Stomach (tissue), 9 donors: ENCODE results near the gene R3HDM4. TPM values are rescaled to one million over a fixed set of nuclear protein-coding genes. Genes with fewer than 3 reads are reported as not detected.
A peak's percentile ranks its signal among the peaks of the same experiment; 100 is the strongest.

ENCODE experiments used
- DNase-seq, 2 donors: peaks; one replicate each; pipeline versions ENCODE4 v3.0.0 to v3.0.0-alpha.2; 2013 to 2019
- H3K27ac ChIP-seq, 5 donors: fragments of 200-600 bp in 4 of 5; sonication (generic) in 4 of 5; one replicate each; pipeline ENCODE4 v1.5.1; 2013 to 2019; ENCODE audit warnings: mild to moderate bottlenecking in 1 of 5, moderate library complexity in 1 of 5
- H3K27me3 ChIP-seq, 3 donors: fragments of 200-600 bp; sonication (generic); one replicate each; pipeline ENCODE4 v1.5.1; 2017 to 2019; ENCODE audit warnings: mixed run types in 1 of 3
- H3K36me3 ChIP-seq, 4 donors: fragments of 200-600 bp; sonication (generic); 1 replicate in 3 of 4; 2 replicates in 1 of 4; pipeline ENCODE4 v1.5.1; 2016 to 2019
- H3K4me1 ChIP-seq, 4 donors: fragments of 200-600 bp; sonication (generic); one replicate each; pipeline ENCODE4 v1.5.1; 2016 to 2019
- H3K4me3 ChIP-seq, 4 donors: fragments of 200-600 bp; sonication (generic) in 3 of 4; one replicate each; pipeline ENCODE4 v1.5.1; 2016 to 2019; ENCODE audit warnings: mild to moderate bottlenecking in 1 of 4
- H3K9me3 ChIP-seq, 4 donors: fragments of 200-600 bp; sonication (generic); one replicate each; pipeline ENCODE4 v1.5.1; 2016 to 2019
- EP300 ChIP-seq: sonication (generic); formaldehyde crosslinking; IDR thresholded peaks from one replicate; pipeline ENCODE4 v1.6.1; 2017; ENCODE audit warnings: antibody characterized with exemption
- POLR2A ChIP-seq, 4 donors: fragments of 450-650 bp; IDR thresholded peaks; one replicate each; pipeline ENCODE4 v1.6.1; 2016; ENCODE audit warnings: antibody characterized with exemption in 4 of 4, control low read depth in 2 of 4, mild to moderate bottlenecking in 1 of 4, moderate library complexity in 1 of 4
- POLR2AphosphoS5 ChIP-seq, 3 donors: sonication (generic); formaldehyde crosslinking; IDR thresholded peaks; one replicate each; pipeline ENCODE4 v1.6.1; 2016; ENCODE audit warnings: antibody characterized with exemption in 3 of 3
- WGBS, 5 donors: extraction: QIAGEN DNeasy Blood & Tissue Kit in 3 of 5; methylation state at CpG; one replicate each; pipeline versions ENCODE4 v1.1.5 to v1.1.7; 2013 to 2018; 5-methylcytosine and 5-hydroxymethylcytosine counted together
- intact Hi-C: fragments of 100-400 bp; cut with DNase I; formaldehyde crosslinking; loops from one replicate; pipeline ENCODE4 v1.15.1; 2023; ENCODE audit warnings: low total_unique reads
- polyA plus RNA-seq, 3 donors: library from polyadenylated mRNA; stranded (reverse); fragments of 200-250 nt; gene quantifications; one replicate each; pipeline ENCODE4 v1.2.3, GENCODE V29; 2013
- small RNA-seq, 4 donors: library from RNA; depleted of rRNA; stranded (forward); fragments of <200 nt; gene quantifications; one replicate each; pipeline ENCODE3, GENCODE V24; 2016
- total RNA-seq, 5 donors: library from RNA; depleted of rRNA; stranded (reverse); fragments of >200 nt; gene quantifications; one replicate each; pipeline versions ENCODE4 v1.1.0 to v1.2.3, GENCODE V29; 2014 to 2016
- TF ChIP-seq, protein P1 (sequence below), 7 experiments: fragments of 450-650 bp in 4 of 7; fragments of 200-600 bp in 3 of 7; sonication (generic) in 3 of 7; IDR thresholded peaks; one replicate each; pipeline ENCODE4 v1.5.1; 2016 to 2019; ENCODE audit warnings: antibody characterized with exemption in 7 of 7, control low read depth in 2 of 7, mild to moderate bottlenecking in 1 of 7
- donor health status: healthy with polysubstance abuse.
- donor health status: Bipolar disorder and iron deficiency.
- donor health status: healthy.

R3HDM4 gene
- total and polyA plus RNA-seq, 8 donors: 5.8 to 63.8 (median 48.4) TPM

DNA sequence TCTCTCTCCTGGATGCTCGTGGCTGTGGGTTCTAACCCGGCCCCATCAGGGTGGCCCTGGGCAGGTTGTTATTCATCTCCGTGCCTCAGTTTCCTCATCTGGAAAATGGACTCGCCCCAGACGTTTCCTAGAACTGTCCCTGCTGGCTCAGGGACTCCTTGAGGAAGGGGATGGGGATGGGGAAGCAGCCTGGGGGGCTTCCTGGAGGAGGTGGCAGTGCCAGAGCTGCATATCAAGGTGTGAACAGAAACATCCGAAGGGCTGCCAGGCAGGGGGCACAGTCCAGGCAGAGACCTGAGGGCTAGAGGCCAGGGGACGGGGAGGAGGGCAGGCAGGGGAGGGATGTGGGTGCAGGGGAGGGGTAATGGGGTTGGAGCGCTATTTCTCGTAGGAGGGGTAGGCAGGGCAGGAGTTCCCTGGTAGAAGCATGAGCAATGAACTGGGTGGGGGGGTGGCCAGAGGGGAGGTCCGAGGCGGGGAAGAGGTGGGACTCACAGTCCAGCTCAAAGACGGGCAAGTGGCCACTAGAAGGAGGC lies 64.6 kb downstream of the R3HDM4 start:
- H3K4me3 ChIP-seq: no peak overlapping the region
- no peaks in the 10 kb centered on the region for H3K9me3 ChIP-seq
- whole genome bisulfite sequencing, 5 donors: 35 to 40% (median 38%) methylated on average over 8 to 12 of the region's 12 CpGs
- no peaks in the 10 kb centered on the region for H3K36me3 ChIP-seq
- peak overlapping the region in 1 of 5 donors; percentile 71 for H3K27ac ChIP-seq
- DNase-seq: no peak
- intact Hi-C loops: no loop called here
- H3K27me3 ChIP-seq: peaks cover 13 to 86% (median 56%) of the 10 kb centered on the region in 3 donors
- peaks cover 19 to 52% (median 36%) of the 10 kb centered on the region in 4 donors for H3K4me1 ChIP-seq
- TF ChIP-seq EP300 (no peak), POLR2A (IDR thresholded peaks at IDR 0.05) (no peak), POLR2AphosphoS5 (IDR thresholded peaks at IDR 0.05) (no peak)
- TF ChIP-seq, protein P1, sequence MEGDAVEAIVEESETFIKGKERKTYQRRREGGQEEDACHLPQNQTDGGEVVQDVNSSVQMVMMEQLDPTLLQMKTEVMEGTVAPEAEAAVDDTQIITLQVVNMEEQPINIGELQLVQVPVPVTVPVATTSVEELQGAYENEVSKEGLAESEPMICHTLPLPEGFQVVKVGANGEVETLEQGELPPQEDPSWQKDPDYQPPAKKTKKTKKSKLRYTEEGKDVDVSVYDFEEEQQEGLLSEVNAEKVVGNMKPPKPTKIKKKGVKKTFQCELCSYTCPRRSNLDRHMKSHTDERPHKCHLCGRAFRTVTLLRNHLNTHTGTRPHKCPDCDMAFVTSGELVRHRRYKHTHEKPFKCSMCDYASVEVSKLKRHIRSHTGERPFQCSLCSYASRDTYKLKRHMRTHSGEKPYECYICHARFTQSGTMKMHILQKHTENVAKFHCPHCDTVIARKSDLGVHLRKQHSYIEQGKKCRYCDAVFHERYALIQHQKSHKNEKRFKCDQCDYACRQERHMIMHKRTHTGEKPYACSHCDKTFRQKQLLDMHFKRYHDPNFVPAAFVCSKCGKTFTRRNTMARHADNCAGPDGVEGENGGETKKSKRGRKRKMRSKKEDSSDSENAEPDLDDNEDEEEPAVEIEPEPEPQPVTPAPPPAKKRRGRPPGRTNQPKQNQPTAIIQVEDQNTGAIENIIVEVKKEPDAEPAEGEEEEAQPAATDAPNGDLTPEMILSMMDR (IDR thresholded peaks at IDR 0.05): no peak

Small RNA genes within 50 kb of the gene (small RNA-seq; reads per million reads assigned to genes)
- 0 reads per million in 4 donors for gene RNU6-9

Other genes starting within 250 kb of the R3HDM4 start
- 100 to 1,000 TPM in 1 of 5 donors, 10 to 100 TPM in 4; 12.3 to 136 (median 62.9) TPM for gene FSTL3, start 236.8 kb downstream of the R3HDM4 start, total RNA-seq
- 10 to 100 TPM; 12.5 to 32.8 (median 20.7) TPM for gene FSTL3, start 236.8 kb downstream of the R3HDM4 start, polyA plus RNA-seq
- gene PRSS57, start 217.8 kb downstream of the R3HDM4 start, total RNA-seq: not detected
- not detected for gene PRSS57, start 217.8 kb downstream of the R3HDM4 start, polyA plus RNA-seq
- 10 to 100 TPM; 12.1 to 88.9 (median 17.5) TPM for gene PALM, start 204.3 kb downstream of the R3HDM4 start, total RNA-seq
- gene PALM, start 204.3 kb downstream of the R3HDM4 start, polyA plus RNA-seq: 10 to 100 TPM in 2 of 3 donors, 1 to 10 TPM in 1; 9.8 to 14.8 (median 12.0) TPM
- gene MISP, start 162.1 kb downstream of the R3HDM4 start, total RNA-seq: 100 to 1,000 TPM in 1 of 5 donors, 10 to 100 TPM in 3, 1 to 10 TPM in 1; 5.3 to 149 (median 27.7) TPM
- gene MISP, start 162.1 kb downstream of the R3HDM4 start, polyA plus RNA-seq: 10 to 100 TPM in 2 of 3 donors, 1 to 10 TPM in 1; 2.1 to 12.9 (median 12.5) TPM
- gene PTBP1, start 115.8 kb downstream of the R3HDM4 start, total RNA-seq: 100 to 1,000 TPM in 4 of 5 donors, 10 to 100 TPM in 1; 92.9 to 539 (median 173) TPM
- 10 to 100 TPM; 74.8 to 80.9 (median 74.8) TPM for gene PTBP1, start 115.8 kb downstream of the R3HDM4 start, polyA plus RNA-seq
- gene PLPPR3, start 91.3 kb downstream of the R3HDM4 start, total RNA-seq: under 1 TPM in 1 of 5 donors, not detected in 4; 0.55 TPM
- gene PLPPR3, start 91.3 kb downstream of the R3HDM4 start, polyA plus RNA-seq: under 1 TPM in 1 of 3 donors, not detected in 2; 0.46 TPM
- under 1 TPM in 1 of 5 donors, not detected in 4; 0.55 TPM for gene AZU1, start 85.4 kb downstream of the R3HDM4 start, total RNA-seq
- 1 to 10 TPM in 1 of 3 donors, under 1 TPM in 2; 0.53 to 1.5 (median 1.00) TPM for gene AZU1, start 85.4 kb downstream of the R3HDM4 start, polyA plus RNA-seq
- 1 to 10 TPM in 1 of 5 donors, not detected in 4; 2.6 TPM for gene PRTN3, start 72.2 kb downstream of the R3HDM4 start, total RNA-seq
- gene PRTN3, start 72.2 kb downstream of the R3HDM4 start, polyA plus RNA-seq: under 1 TPM in 1 of 3 donors, not detected in 2; 0.15 TPM
- 10 to 100 TPM in 1 of 5 donors, 1 to 10 TPM in 1, not detected in 3; 2.9 to 10.5 TPM for gene ELANE, start 60.9 kb downstream of the R3HDM4 start, total RNA-seq
- 1 to 10 TPM in 2 of 3 donors, not detected in 1; 1.1 to 3.4 TPM for gene ELANE, start 60.9 kb downstream of the R3HDM4 start, polyA plus RNA-seq
- 1,000 to 10,000 TPM in 1 of 5 donors, 100 to 1,000 TPM in 3, 10 to 100 TPM in 1; 36.6 to 1,275 (median 118) TPM for gene CFD, start 53.6 kb downstream of the R3HDM4 start, total RNA-seq
- gene CFD, start 53.6 kb downstream of the R3HDM4 start, polyA plus RNA-seq: 100 to 1,000 TPM in 2 of 3 donors, 10 to 100 TPM in 1; 48.7 to 204 (median 140) TPM
- 100 to 1,000 TPM in 2 of 5 donors, 10 to 100 TPM in 3; 16.7 to 126 (median 82.1) TPM for gene MED16, start 20.0 kb downstream of the R3HDM4 start, total RNA-seq
- 10 to 100 TPM; 49.0 to 74.0 (median 54.7) TPM for gene MED16, start 20.0 kb downstream of the R3HDM4 start, polyA plus RNA-seq
- not detected for gene RNU6-9, start 19.7 kb downstream of the R3HDM4 start, total RNA-seq
- gene RNU6-9, start 19.7 kb downstream of the R3HDM4 start, polyA plus RNA-seq: not detected
- not detected for gene KISS1R, start 4.1 kb upstream of the R3HDM4 start, total RNA-seq
- not detected for gene KISS1R, start 4.1 kb upstream of the R3HDM4 start, polyA plus RNA-seq
- 10 to 100 TPM in 2 of 5 donors, 1 to 10 TPM in 2, not detected in 1; 1.8 to 23.5 (median 8.6) TPM for gene ARID3A, start 12.8 kb upstream of the R3HDM4 start, total RNA-seq
- gene ARID3A, start 12.8 kb upstream of the R3HDM4 start, polyA plus RNA-seq: 1 to 10 TPM; 1.1 to 4.3 (median 2.1) TPM
- gene WDR18, start 71.1 kb upstream of the R3HDM4 start, total RNA-seq: 100 to 1,000 TPM in 2 of 5 donors, 10 to 100 TPM in 3; 19.1 to 410 (median 67.7) TPM
- 10 to 100 TPM; 44.4 to 81.3 (median 51.9) TPM for gene WDR18, start 71.1 kb upstream of the R3HDM4 start, polyA plus RNA-seq
- not detected for gene GRIN3B, start 87.2 kb upstream of the R3HDM4 start, total RNA-seq
- gene GRIN3B, start 87.2 kb upstream of the R3HDM4 start, polyA plus RNA-seq: under 1 TPM in 1 of 3 donors, not detected in 2; 0.03 TPM
- 100 to 1,000 TPM in 4 of 5 donors, 10 to 100 TPM in 1; 59.7 to 536 (median 338) TPM for gene TMEM259, start 107.9 kb upstream of the R3HDM4 start, total RNA-seq
- 100 to 1,000 TPM in 1 of 3 donors, 10 to 100 TPM in 2; 60.5 to 199 (median 89.2) TPM for gene TMEM259, start 107.9 kb upstream of the R3HDM4 start, polyA plus RNA-seq
- not detected for gene RNU6-2, start 108.3 kb upstream of the R3HDM4 start, total RNA-seq
- gene RNU6-2, start 108.3 kb upstream of the R3HDM4 start, polyA plus RNA-seq: not detected
- 10 to 100 TPM in 4 of 5 donors, 1 to 10 TPM in 1; 7.0 to 98.5 (median 56.4) TPM for gene CNN2, start 113.4 kb upstream of the R3HDM4 start, total RNA-seq
- gene CNN2, start 113.4 kb upstream of the R3HDM4 start, polyA plus RNA-seq: 10 to 100 TPM; 85.1 to 93.9 (median 91.8) TPM
- gene ABCA7, start 126.9 kb upstream of the R3HDM4 start, total RNA-seq: 100 to 1,000 TPM in 1 of 5 donors, 10 to 100 TPM in 3, 1 to 10 TPM in 1; 5.1 to 144 (median 38.8) TPM
- gene ABCA7, start 126.9 kb upstream of the R3HDM4 start, polyA plus RNA-seq: 10 to 100 TPM; 14.2 to 31.6 (median 22.0) TPM
- 100 to 1,000 TPM in 1 of 5 donors, 10 to 100 TPM in 4; 14.3 to 211 (median 22.3) TPM for gene ARHGAP45, start 153.9 kb upstream of the R3HDM4 start, total RNA-seq
- gene ARHGAP45, start 153.9 kb upstream of the R3HDM4 start, polyA plus RNA-seq: 10 to 100 TPM; 12.2 to 15.4 (median 14.0) TPM
- gene POLR2E, start 182.2 kb upstream of the R3HDM4 start, total RNA-seq: 100 to 1,000 TPM in 1 of 5 donors, 10 to 100 TPM in 4; 24.5 to 361 (median 40.6) TPM
- gene POLR2E, start 182.2 kb upstream of the R3HDM4 start, polyA plus RNA-seq: 100 to 1,000 TPM; 109 to 128 (median 123) TPM
- 100 to 1,000 TPM in 4 of 5 donors, 10 to 100 TPM in 1; 90.0 to 710 (median 158) TPM for gene GPX4, start 190.8 kb upstream of the R3HDM4 start, total RNA-seq
- 100 to 1,000 TPM; 433 to 532 (median 509) TPM for gene GPX4, start 190.8 kb upstream of the R3HDM4 start, polyA plus RNA-seq